Keratinocyte (primary cell): ENCODE results near the gene NUDT14. TPM values are rescaled to one million over a fixed set of nuclear protein-coding genes. Genes with fewer than 3 reads are reported as not detected.

Source experiments
- DNase-seq: peaks from one replicate; pipeline ENCODE4 v3.0.0-alpha.2; 2011; ENCODE audit warnings: low read depth, missing footprints, low spot score
- FAIRE-seq: peaks from 2 replicates; lab custom pipeline; 2011; peaks lifted over from hg19 to GRCh38; lab: Jason Lieb, UNC
- H2AFZ ChIP-seq: 2 replicates; pipeline ENCODE4 v1.6.0; 2012; ENCODE audit warnings: low read length, control low read depth, inconsistent platforms; ENCODE audit not compliant: control insufficient read depth
- H3K27ac ChIP-seq: 2 replicates; pipeline ENCODE4 v1.5.1; 2011; ENCODE audit warnings: low read length; ENCODE audit not compliant: control insufficient read depth, insufficient read depth
- H3K27me3 ChIP-seq: 3 replicates; pipeline ENCODE4 v1.6.0; 2011; ENCODE audit warnings: low read length; ENCODE audit not compliant: control insufficient read depth, insufficient read depth; ENCODE audit errors: extremely low read depth
- H3K36me3 ChIP-seq, 2 experiments: 2 replicates in 1 of 2; 3 replicates in 1 of 2; pipeline ENCODE4 v1.5.1; 2011; ENCODE audit warnings: low read length in 2 of 2, mild to moderate bottlenecking in 1 of 2; ENCODE audit not compliant: control insufficient read depth in 2 of 2, insufficient read depth in 2 of 2; ENCODE audit errors: extremely low read depth in 1 of 2
- H3K4me1 ChIP-seq: 3 replicates; pipeline ENCODE4 v1.5.1; 2011; ENCODE audit warnings: low read length; ENCODE audit not compliant: control insufficient read depth, insufficient read depth; ENCODE audit errors: extremely low read depth
- H3K4me2 ChIP-seq: 3 replicates; pipeline ENCODE4 v1.6.0; 2011; ENCODE audit warnings: low read depth, low read length; ENCODE audit not compliant: control insufficient read depth, insufficient read depth; ENCODE audit errors: extremely low read depth
- H3K4me3 ChIP-seq, 3 experiments: fragments of 200-600 bp in 1 of 3; sonication (generic) in 1 of 3; 2 replicates in 2 of 3; 3 replicates in 1 of 3; pipeline ENCODE4 v1.5.1; 2011 to 2016; ENCODE audit warnings: low read length in 3 of 3, mild to moderate bottlenecking in 3 of 3, control low read depth in 2 of 3, inconsistent platforms in 1 of 3, low read depth in 1 of 3, mixed read lengths in 1 of 3, mixed run types in 1 of 3, moderate library complexity in 1 of 3; ENCODE audit not compliant: control insufficient read depth in 2 of 3, insufficient read depth in 2 of 3; ENCODE audit errors: extremely low read depth in 1 of 3
- H3K79me2 ChIP-seq: 2 replicates; pipeline ENCODE4 v1.6.0; 2012; ENCODE audit warnings: low read length; ENCODE audit not compliant: control insufficient read depth, insufficient read depth
- H3K9ac ChIP-seq: 3 replicates; pipeline ENCODE4 v1.6.0; 2011; ENCODE audit warnings: low read length; ENCODE audit not compliant: control insufficient read depth, insufficient read depth; ENCODE audit errors: extremely low read depth
- H3K9me1 ChIP-seq: 3 replicates; pipeline ENCODE4 v1.6.0; 2011; ENCODE audit warnings: low read length; ENCODE audit not compliant: control insufficient read depth, insufficient read depth; ENCODE audit errors: extremely low read depth
- H3K9me3 ChIP-seq: 2 replicates; pipeline ENCODE4 v1.5.1; 2012; ENCODE audit warnings: low read depth, low read length; ENCODE audit not compliant: control insufficient read depth
- H4K20me1 ChIP-seq: 3 replicates; pipeline ENCODE4 v1.6.0; 2011; ENCODE audit warnings: low read length; ENCODE audit not compliant: control insufficient read depth, insufficient read depth; ENCODE audit errors: extremely low read depth
- CTCF ChIP-seq, 3 experiments: IDR thresholded peaks in 1 of 3; conservative IDR thresholded peaks in 1 of 3; optimal IDR thresholded peaks in 1 of 3; 2 replicates in 2 of 3; 3 replicates in 1 of 3; pipeline versions ENCODE3 to v1.5.1; 2011; ENCODE audit warnings: low read length in 3 of 3, mild to moderate bottlenecking in 3 of 3, moderate library complexity in 2 of 3, control low read depth in 1 of 3, inconsistent platforms in 1 of 3; ENCODE audit not compliant: insufficient read depth in 2 of 3; ENCODE audit errors: extremely low read depth in 1 of 3
- EZH2 ChIP-seq: IDR thresholded peaks from one replicate; pipeline ENCODE4 v1.6.1; 2012; ENCODE audit warnings: inconsistent platforms, mild to moderate bottlenecking, low read length, moderate library complexity
- dilution Hi-C: fragments of 300-500 bp; cut with MboI; formaldehyde crosslinking; loops from one replicate; pipeline ENCODE4 v1.7.0; 2020; ENCODE audit warnings: low sequenced_read_pairs; ENCODE audit not compliant: extremely low pct_ligation_motif_present
- polyA plus RNA-seq, 5 experiments: library from polyadenylated mRNA; depleted of rRNA in 3 of 5; stranded (reverse) in 3 of 5; stranded (forward) in 1 of 5; unstranded in 1 of 5; fragments of >200 nt; gene quantifications; 1 replicate in 1 of 5; 2 replicates in 3 of 5; 3 replicates in 1 of 5; pipeline versions ENCODE4 v1.2.1 to v1.2.3, GENCODE V29; 2011 to 2012; ENCODE audit warnings: missing spikeins in 2 of 5, low read depth in 1 of 5, low replicate concordance in 1 of 5

The NUDT14 gene
- polyA plus RNA-seq, 1 donor (not counting 4 experiments of a cell fraction or from before 2014, with no cell fraction given) = 15.6 TPM

GRCh38 chr14:105211086-105211757, 30.1 kb upstream of the NUDT14 start:
- H3K27me3 ChIP-seq = no peaks in the 10 kb centered on the region
- H3K9ac ChIP-seq = no peak overlapping the region
- no peak overlapping the region for H2AFZ ChIP-seq
- H3K27ac ChIP-seq = no peak overlapping the region
- dilution Hi-C loops = no loop called here
- H3K79me2 ChIP-seq = no peaks in the 10 kb centered on the region
- no peaks in the 10 kb centered on the region for H3K9me3 ChIP-seq
- DNase-seq (no peak), FAIRE-seq (no peak)
- H3K9me1 ChIP-seq = no peaks in the 10 kb centered on the region
- H4K20me1 ChIP-seq = no peaks in the 10 kb centered on the region
- no peak overlapping the region for H3K4me2 ChIP-seq
- H3K4me1 ChIP-seq = no peaks in the 10 kb centered on the region
- H3K4me3 ChIP-seq = no peak overlapping the region
- peaks cover 0 to 12% of the 10 kb centered on the region in 2 experiments for H3K36me3 ChIP-seq
- TF ChIP-seq EZH2 (no peak), CTCF (optimal IDR thresholded peaks at IDR 0.05 in 1 of 3, IDR thresholded peaks at IDR 0.05 in 1 of 3, conservative IDR thresholded peaks at IDR 0.05 in 1 of 3; ENCODE audit: extremely low read depth in 1 of 3, insufficient read depth in 2 of 3, low read length in 3 of 3) (no peak)

- FAIRE-seq (no peak), DNase-seq (no peak)
- Histone ChIP-seq H3K79me2 (no peaks in the 10 kb centered on the region), H2AFZ (no peak overlapping the region), H3K9me3 (no peaks in the 10 kb centered on the region), H3K4me1 (no peaks in the 10 kb centered on the region), H3K36me3 (peaks cover 0 to 12% of the 10 kb centered on the region in 2 experiments), H3K9ac (no peak overlapping the region), H3K27me3 (no peaks in the 10 kb centered on the region), H4K20me1 (no peaks in the 10 kb centered on the region), H3K9me1 (no peaks in the 10 kb centered on the region), H3K4me3 (no peak overlapping the region), H3K27ac (no peak overlapping the region), H3K4me2 (no peak overlapping the region)
- dilution Hi-C loops = no loop called here
- TF ChIP-seq CTCF (optimal IDR thresholded peaks at IDR 0.05 in 1 of 3, IDR thresholded peaks at IDR 0.05 in 1 of 3, conservative IDR thresholded peaks at IDR 0.05 in 1 of 3; ENCODE audit: extremely low read depth in 1 of 3, insufficient read depth in 2 of 3, low read length in 3 of 3) (no peak), EZH2 (no peak)
Observed at GRCh38 chr14:105210266-105211025, 29.3 kb upstream of the NUDT14 start.
